Keratinocyte (primary cell): Measurements from ENCODE around the gene MOK. TPM values are rescaled to one million over a fixed set of nuclear protein-coding genes. Genes with fewer than 3 reads are reported as not detected.

Experiments
- DNase-seq: peaks from one replicate; pipeline ENCODE4 v3.0.0-alpha.2; 2011; ENCODE audit warnings: low read depth, missing footprints, low spot score
- FAIRE-seq: peaks from 2 replicates; lab custom pipeline; 2011; peaks lifted over from hg19 to GRCh38; lab: Jason Lieb, UNC
- H2AFZ ChIP-seq: 2 replicates; pipeline ENCODE4 v1.6.0; 2012; ENCODE audit warnings: low read length, control low read depth, inconsistent platforms; ENCODE audit not compliant: control insufficient read depth
- H3K27ac ChIP-seq: 2 replicates; pipeline ENCODE4 v1.5.1; 2011; ENCODE audit warnings: low read length; ENCODE audit not compliant: control insufficient read depth, insufficient read depth
- H3K27me3 ChIP-seq: 3 replicates; pipeline ENCODE4 v1.6.0; 2011; ENCODE audit warnings: low read length; ENCODE audit not compliant: control insufficient read depth, insufficient read depth; ENCODE audit errors: extremely low read depth
- H3K36me3 ChIP-seq, 2 experiments: 2 replicates in 1 of 2; 3 replicates in 1 of 2; pipeline ENCODE4 v1.5.1; 2011; ENCODE audit warnings: low read length in 2 of 2, mild to moderate bottlenecking in 1 of 2; ENCODE audit not compliant: control insufficient read depth in 2 of 2, insufficient read depth in 2 of 2; ENCODE audit errors: extremely low read depth in 1 of 2
- H3K4me1 ChIP-seq: 3 replicates; pipeline ENCODE4 v1.5.1; 2011; ENCODE audit warnings: low read length; ENCODE audit not compliant: control insufficient read depth, insufficient read depth; ENCODE audit errors: extremely low read depth
- H3K4me2 ChIP-seq: 3 replicates; pipeline ENCODE4 v1.6.0; 2011; ENCODE audit warnings: low read depth, low read length; ENCODE audit not compliant: control insufficient read depth, insufficient read depth; ENCODE audit errors: extremely low read depth
- H3K4me3 ChIP-seq, 3 experiments: fragments of 200-600 bp in 1 of 3; sonication (generic) in 1 of 3; 2 replicates in 2 of 3; 3 replicates in 1 of 3; pipeline ENCODE4 v1.5.1; 2011 to 2016; ENCODE audit warnings: low read length in 3 of 3, mild to moderate bottlenecking in 3 of 3, control low read depth in 2 of 3, inconsistent platforms in 1 of 3, low read depth in 1 of 3, mixed read lengths in 1 of 3, mixed run types in 1 of 3, moderate library complexity in 1 of 3; ENCODE audit not compliant: control insufficient read depth in 2 of 3, insufficient read depth in 2 of 3; ENCODE audit errors: extremely low read depth in 1 of 3
- H3K79me2 ChIP-seq: 2 replicates; pipeline ENCODE4 v1.6.0; 2012; ENCODE audit warnings: low read length; ENCODE audit not compliant: control insufficient read depth, insufficient read depth
- H3K9ac ChIP-seq: 3 replicates; pipeline ENCODE4 v1.6.0; 2011; ENCODE audit warnings: low read length; ENCODE audit not compliant: control insufficient read depth, insufficient read depth; ENCODE audit errors: extremely low read depth
- H3K9me1 ChIP-seq: 3 replicates; pipeline ENCODE4 v1.6.0; 2011; ENCODE audit warnings: low read length; ENCODE audit not compliant: control insufficient read depth, insufficient read depth; ENCODE audit errors: extremely low read depth
- H3K9me3 ChIP-seq: 2 replicates; pipeline ENCODE4 v1.5.1; 2012; ENCODE audit warnings: low read depth, low read length; ENCODE audit not compliant: control insufficient read depth
- H4K20me1 ChIP-seq: 3 replicates; pipeline ENCODE4 v1.6.0; 2011; ENCODE audit warnings: low read length; ENCODE audit not compliant: control insufficient read depth, insufficient read depth; ENCODE audit errors: extremely low read depth
- EZH2 ChIP-seq: IDR thresholded peaks from one replicate; pipeline ENCODE4 v1.6.1; 2012; ENCODE audit warnings: inconsistent platforms, mild to moderate bottlenecking, low read length, moderate library complexity
- dilution Hi-C: fragments of 300-500 bp; cut with MboI; formaldehyde crosslinking; loops from one replicate; pipeline ENCODE4 v1.7.0; 2020; ENCODE audit warnings: low sequenced_read_pairs; ENCODE audit not compliant: extremely low pct_ligation_motif_present
- polyA plus RNA-seq, 5 experiments: library from polyadenylated mRNA; depleted of rRNA in 3 of 5; stranded (reverse) in 3 of 5; stranded (forward) in 1 of 5; unstranded in 1 of 5; fragments of >200 nt; gene quantifications; 1 replicate in 1 of 5; 2 replicates in 3 of 5; 3 replicates in 1 of 5; pipeline versions ENCODE4 v1.2.1 to v1.2.3, GENCODE V29; 2011 to 2012; ENCODE audit warnings: missing spikeins in 2 of 5, low read depth in 1 of 5, low replicate concordance in 1 of 5
- TF ChIP-seq, protein P1 (sequence below), 3 experiments: IDR thresholded peaks in 1 of 3; conservative IDR thresholded peaks in 1 of 3; optimal IDR thresholded peaks in 1 of 3; 2 replicates in 2 of 3; 3 replicates in 1 of 3; pipeline versions ENCODE3 to v1.5.1; 2011; ENCODE audit warnings: low read length in 3 of 3, mild to moderate bottlenecking in 3 of 3, moderate library complexity in 2 of 3, control low read depth in 1 of 3, inconsistent platforms in 1 of 3; ENCODE audit not compliant: insufficient read depth in 2 of 3; ENCODE audit errors: extremely low read depth in 1 of 3

The MOK gene
- polyA plus RNA-seq, 1 donor (not counting 4 experiments of a cell fraction or from before 2014, with no cell fraction given): 38.1 TPM

GRCh38 chr14:102234331-102235264 lies 70.4 kb downstream of the MOK start:
- peaks cover 10 to 15% of the 10 kb centered on the region in 2 experiments for H3K36me3 ChIP-seq
- H3K4me1 ChIP-seq: no peaks in the 10 kb centered on the region
- H3K27me3 ChIP-seq: no peaks in the 10 kb centered on the region
- no peak for DNase-seq
- no peaks in the 10 kb centered on the region for H3K9me1 ChIP-seq
- peak overlapping the region in 2 of 3 experiments; percentile 1 to 26 for H3K4me3 ChIP-seq
- H2AFZ ChIP-seq: no peak overlapping the region
- H3K27ac ChIP-seq: no peak overlapping the region
- no peak for FAIRE-seq
- H3K79me2 ChIP-seq: peaks cover 2% of the 10 kb centered on the region
- dilution Hi-C loops: no loop called here
- H3K9ac ChIP-seq: peak overlapping the region; percentile 55
- H4K20me1 ChIP-seq: no peaks in the 10 kb centered on the region
- H3K4me2 ChIP-seq: peak overlapping the region; percentile 33
- H3K9me3 ChIP-seq: no peaks in the 10 kb centered on the region
- TF ChIP-seq EZH2: no peak
- TF ChIP-seq, protein P1, sequence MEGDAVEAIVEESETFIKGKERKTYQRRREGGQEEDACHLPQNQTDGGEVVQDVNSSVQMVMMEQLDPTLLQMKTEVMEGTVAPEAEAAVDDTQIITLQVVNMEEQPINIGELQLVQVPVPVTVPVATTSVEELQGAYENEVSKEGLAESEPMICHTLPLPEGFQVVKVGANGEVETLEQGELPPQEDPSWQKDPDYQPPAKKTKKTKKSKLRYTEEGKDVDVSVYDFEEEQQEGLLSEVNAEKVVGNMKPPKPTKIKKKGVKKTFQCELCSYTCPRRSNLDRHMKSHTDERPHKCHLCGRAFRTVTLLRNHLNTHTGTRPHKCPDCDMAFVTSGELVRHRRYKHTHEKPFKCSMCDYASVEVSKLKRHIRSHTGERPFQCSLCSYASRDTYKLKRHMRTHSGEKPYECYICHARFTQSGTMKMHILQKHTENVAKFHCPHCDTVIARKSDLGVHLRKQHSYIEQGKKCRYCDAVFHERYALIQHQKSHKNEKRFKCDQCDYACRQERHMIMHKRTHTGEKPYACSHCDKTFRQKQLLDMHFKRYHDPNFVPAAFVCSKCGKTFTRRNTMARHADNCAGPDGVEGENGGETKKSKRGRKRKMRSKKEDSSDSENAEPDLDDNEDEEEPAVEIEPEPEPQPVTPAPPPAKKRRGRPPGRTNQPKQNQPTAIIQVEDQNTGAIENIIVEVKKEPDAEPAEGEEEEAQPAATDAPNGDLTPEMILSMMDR (optimal IDR thresholded peaks at IDR 0.05 in 1 of 3, IDR thresholded peaks at IDR 0.05 in 1 of 3, conservative IDR thresholded peaks at IDR 0.05 in 1 of 3; ENCODE audit: extremely low read depth in 1 of 3, insufficient read depth in 2 of 3, low read length in 3 of 3): no peak

DNA sequence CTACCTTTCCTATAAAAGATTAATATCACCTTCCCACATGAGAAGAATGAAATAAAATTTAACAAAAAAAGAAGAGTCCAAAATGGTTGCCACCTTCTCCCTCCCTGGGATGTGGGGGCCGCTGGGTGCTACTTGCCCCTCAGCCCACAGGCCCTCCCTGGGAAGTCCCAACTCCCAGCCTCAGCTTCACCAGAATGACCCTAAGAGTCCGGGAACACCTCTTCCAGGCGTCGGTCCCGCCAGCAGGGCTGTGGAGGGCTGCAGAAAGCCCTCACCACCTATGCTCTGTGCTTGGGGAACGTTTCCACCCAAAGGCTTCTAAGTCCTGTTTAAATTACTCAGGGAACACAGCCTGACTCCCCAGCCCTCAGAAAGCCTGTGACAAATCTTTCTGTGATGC lies 71.9 kb downstream of the MOK start:
- Histone ChIP-seq H4K20me1 (no peaks in the 10 kb centered on the region), H3K9me3 (no peaks in the 10 kb centered on the region), H3K27me3 (no peaks in the 10 kb centered on the region), H3K4me1 (no peaks in the 10 kb centered on the region), H3K27ac (no peak overlapping the region), H3K9ac (no peak overlapping the region), H3K36me3 (peaks cover 12 to 15% of the 10 kb centered on the region in 2 experiments), H3K4me3 (no peak overlapping the region), H3K4me2 (no peak overlapping the region), H3K79me2 (peaks cover 2% of the 10 kb centered on the region), H3K9me1 (no peaks in the 10 kb centered on the region), H2AFZ (no peak overlapping the region)
- TF ChIP-seq, protein P1 (optimal IDR thresholded peaks at IDR 0.05 in 1 of 3, IDR thresholded peaks at IDR 0.05 in 1 of 3, conservative IDR thresholded peaks at IDR 0.05 in 1 of 3; ENCODE audit: extremely low read depth in 1 of 3, insufficient read depth in 2 of 3, low read length in 3 of 3): no peak
- no peak for TF ChIP-seq EZH2
- dilution Hi-C loops: no loop called here
- DNase-seq (no peak), FAIRE-seq (no peak)
